Lower leg skin (tissue), 4 donors: ENCODE measurements around the gene ZNF280A. TPM values are rescaled to one million over a fixed set of nuclear protein-coding genes. Genes with fewer than 3 reads are reported as not detected.

Experiments used
- DNase-seq, 2 donors: peaks; one replicate each; pipeline ENCODE4 v3.0.0-alpha.2; 2019; ENCODE audit warnings: low spot score in 2 of 2
- H3K4me3 ChIP-seq: fragments of 200-600 bp; sonication (generic); 2 replicates; pipeline ENCODE4 v1.5.1; 2017; ENCODE audit warnings: mild to moderate bottlenecking, low read depth; ENCODE audit not compliant: poor library complexity, severe bottlenecking
- POLR2A ChIP-seq, 2 donors: fragments of 450-650 bp; IDR thresholded peaks; one replicate each; pipeline ENCODE4 v1.6.1; 2016 to 2017; ENCODE audit warnings: antibody characterized with exemption in 2 of 2, mild to moderate bottlenecking in 1 of 2, moderate library complexity in 1 of 2
- WGBS, 2 donors: methylation state at CpG; one replicate each; pipeline ENCODE4 v1.1.5; 2018; 5-methylcytosine and 5-hydroxymethylcytosine counted together
- intact Hi-C: fragments of 100-400 bp; cut with DNase I; formaldehyde crosslinking; loops from one replicate; pipeline ENCODE4 v1.15.0; 2023; ENCODE audit warnings: low total_unique reads
- total RNA-seq, 4 donors: library from RNA; depleted of rRNA; stranded (reverse); fragments of >200 nt; gene quantifications; one replicate each; pipeline ENCODE4 v1.1.0, GENCODE V29; 2016
- TF ChIP-seq, protein P1 (sequence below), 3 donors: fragments of 450-650 bp; IDR thresholded peaks; one replicate each; pipeline ENCODE4 v1.5.1; 2016; ENCODE audit warnings: antibody characterized with exemption in 3 of 3, mild to moderate bottlenecking in 3 of 3, moderate library complexity in 2 of 3

Gene ZNF280A
- total RNA-seq, 4 donors from 2014 or later, result 0.32 TPM; not detected in 3

- 84 to 90% methylated on average over 5 of the region's 5 CpGs for WGBS, 2 donors
- no peak for DNase-seq
- TF ChIP-seq, protein P1, sequence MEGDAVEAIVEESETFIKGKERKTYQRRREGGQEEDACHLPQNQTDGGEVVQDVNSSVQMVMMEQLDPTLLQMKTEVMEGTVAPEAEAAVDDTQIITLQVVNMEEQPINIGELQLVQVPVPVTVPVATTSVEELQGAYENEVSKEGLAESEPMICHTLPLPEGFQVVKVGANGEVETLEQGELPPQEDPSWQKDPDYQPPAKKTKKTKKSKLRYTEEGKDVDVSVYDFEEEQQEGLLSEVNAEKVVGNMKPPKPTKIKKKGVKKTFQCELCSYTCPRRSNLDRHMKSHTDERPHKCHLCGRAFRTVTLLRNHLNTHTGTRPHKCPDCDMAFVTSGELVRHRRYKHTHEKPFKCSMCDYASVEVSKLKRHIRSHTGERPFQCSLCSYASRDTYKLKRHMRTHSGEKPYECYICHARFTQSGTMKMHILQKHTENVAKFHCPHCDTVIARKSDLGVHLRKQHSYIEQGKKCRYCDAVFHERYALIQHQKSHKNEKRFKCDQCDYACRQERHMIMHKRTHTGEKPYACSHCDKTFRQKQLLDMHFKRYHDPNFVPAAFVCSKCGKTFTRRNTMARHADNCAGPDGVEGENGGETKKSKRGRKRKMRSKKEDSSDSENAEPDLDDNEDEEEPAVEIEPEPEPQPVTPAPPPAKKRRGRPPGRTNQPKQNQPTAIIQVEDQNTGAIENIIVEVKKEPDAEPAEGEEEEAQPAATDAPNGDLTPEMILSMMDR (IDR thresholded peaks at IDR 0.05), result no peak
- no peak for TF ChIP-seq POLR2A (IDR thresholded peaks at IDR 0.05)
- intact Hi-C loops, result no loop called here
- H3K4me3 ChIP-seq, result no peak overlapping the region
These were observed 31.3 kb downstream of the ZNF280A start for GRCh38 chr22:22488736-22489135.

DNA sequence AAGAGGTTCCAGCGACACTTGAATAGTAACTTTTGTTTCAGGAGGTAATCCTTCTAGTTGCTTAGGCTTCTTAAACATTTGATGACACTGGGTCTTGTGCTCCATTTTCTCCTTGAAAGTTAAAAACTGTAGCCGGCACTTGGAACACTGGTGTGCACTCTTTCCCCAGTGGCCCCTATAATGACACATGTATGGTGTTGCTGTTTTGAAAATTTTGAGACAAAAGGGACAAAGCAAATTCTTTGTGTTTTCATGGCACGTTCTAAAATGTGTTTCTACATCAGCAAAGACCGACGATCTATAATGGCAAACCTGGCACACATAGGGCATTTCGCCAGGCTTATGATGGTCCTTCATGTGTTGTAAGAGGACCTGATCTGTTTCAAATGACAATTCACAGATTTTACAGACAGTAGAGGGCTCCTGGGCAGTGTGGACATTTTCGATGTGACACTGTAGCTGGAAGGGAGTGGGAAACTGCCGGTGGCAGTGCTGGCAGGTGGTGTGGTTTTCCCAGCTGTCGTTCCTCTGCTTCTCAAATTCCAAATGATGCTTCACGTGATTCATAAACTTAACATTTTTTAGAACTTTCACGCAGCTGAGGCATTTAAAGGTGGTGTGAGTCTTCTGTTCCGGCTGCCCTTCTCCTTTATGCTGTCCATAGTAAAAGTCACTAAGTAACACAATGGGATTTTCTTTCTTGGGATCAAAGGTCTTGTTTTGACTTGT lies 32.0 kb downstream of the ZNF280A start:
- TF ChIP-seq, protein P1 (IDR thresholded peaks at IDR 0.05), result no peak
- TF ChIP-seq POLR2A (IDR thresholded peaks at IDR 0.05), result no peak
- H3K4me3 ChIP-seq, result no peak overlapping the region
- intact Hi-C loops, result no loop called here
- no peak for DNase-seq
- 87 to 90% methylated on average over 12 of the region's 12 CpGs for WGBS, 2 donors

DNA sequence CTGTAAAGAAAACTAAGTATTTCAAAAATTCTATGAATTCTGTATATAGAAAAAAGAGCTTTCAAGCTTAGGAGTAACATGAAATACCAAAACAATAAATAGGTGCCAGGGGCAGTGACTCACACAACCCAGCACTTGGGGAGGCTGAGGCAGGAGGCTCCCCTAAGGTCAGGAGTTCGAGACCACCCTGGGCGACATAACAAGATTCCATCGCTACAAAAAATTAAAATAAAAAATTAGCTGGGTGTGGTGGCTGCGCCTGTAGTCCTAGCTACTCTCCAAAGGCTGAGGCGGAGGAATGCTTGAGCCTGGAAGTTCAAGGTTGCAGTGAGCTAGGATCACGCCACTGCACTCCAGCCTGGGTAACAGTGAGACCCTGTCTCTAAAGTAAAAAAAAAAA lies 33.0 kb downstream of the ZNF280A start:
- no peak overlapping the region for H3K4me3 ChIP-seq
- WGBS, 2 donors, result 93 to 95% methylated on average over 6 of the region's 6 CpGs
- intact Hi-C loops, result no loop called here
- no peak for DNase-seq
- TF ChIP-seq, protein P1 (IDR thresholded peaks at IDR 0.05), result no peak
- TF ChIP-seq POLR2A (IDR thresholded peaks at IDR 0.05), result no peak

GRCh38 chr22:22486132-22486899 lies 33.8 kb downstream of the ZNF280A start:
- 69 to 79% methylated on average over 4 of the region's 4 CpGs for WGBS, 2 donors
- DNase-seq, result no peak
- intact Hi-C loops, result no loop called here
- TF ChIP-seq, protein P1 (IDR thresholded peaks at IDR 0.05), result no peak
- no peak for TF ChIP-seq POLR2A (IDR thresholded peaks at IDR 0.05)
- no peak overlapping the region for H3K4me3 ChIP-seq

DNA sequence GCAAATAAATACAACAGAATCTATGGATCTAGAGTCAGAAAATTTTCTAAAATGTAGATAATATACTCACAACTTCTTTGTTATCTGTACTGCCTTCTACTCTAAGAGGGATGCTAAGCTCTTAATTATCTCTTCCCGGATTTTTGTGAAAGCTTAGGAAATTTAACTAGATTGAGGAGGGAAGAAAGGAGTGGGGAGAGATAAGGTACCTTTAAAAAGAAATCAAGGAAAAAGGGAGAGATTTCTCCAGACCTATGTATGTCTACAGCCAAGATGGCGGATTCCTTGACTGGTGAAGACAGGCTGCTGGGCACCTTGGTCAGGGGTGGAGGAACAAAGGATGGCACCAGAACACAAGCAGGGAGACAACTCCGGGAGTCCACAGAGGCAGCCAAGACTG lies 34.5 kb downstream of the ZNF280A start:
- WGBS, 2 donors, result 89 to 96% methylated on average over 3 of the region's 3 CpGs
- no peak for DNase-seq
- no peak overlapping the region for H3K4me3 ChIP-seq
- intact Hi-C loops, result no loop called here
- TF ChIP-seq POLR2A (IDR thresholded peaks at IDR 0.05), result no peak
- TF ChIP-seq, protein P1 (IDR thresholded peaks at IDR 0.05), result no peak
